Activated CD8-positive, alpha-beta memory T cell treated with anti-CD3 and anti-CD28 coated beads, Interleukin-2, amount 50 U/mL, for 24 hours (primary cell): Measurements from ENCODE around the gene HK1.
A peak's percentile ranks its signal among the peaks of the same experiment; 100 is the strongest.

Experiments used
- DNase-seq: peaks from one replicate; pipeline ENCODE4 v3.0.0-alpha.2; 2020; ENCODE audit errors: extremely low read depth

The HK1 gene

DNA sequence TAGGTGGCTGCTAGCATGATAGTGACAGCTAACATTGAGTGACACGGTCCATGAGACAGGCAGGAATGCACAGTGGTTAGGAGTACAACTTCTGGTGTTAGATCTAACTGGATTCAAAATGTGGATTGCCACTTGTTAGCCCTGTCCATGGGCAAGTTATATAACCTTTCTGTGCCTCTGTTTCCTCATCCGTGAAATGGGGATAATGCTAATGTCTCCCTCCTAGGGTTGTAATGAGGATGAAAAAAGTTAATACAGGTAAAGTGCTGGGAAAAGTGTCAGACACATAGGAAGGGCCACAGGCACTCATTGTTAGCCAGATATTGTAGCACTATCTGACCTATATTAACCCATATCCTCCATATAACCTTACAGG lies 96.6 kb downstream of the HK1 start:
- no peak for DNase-seq

DNA sequence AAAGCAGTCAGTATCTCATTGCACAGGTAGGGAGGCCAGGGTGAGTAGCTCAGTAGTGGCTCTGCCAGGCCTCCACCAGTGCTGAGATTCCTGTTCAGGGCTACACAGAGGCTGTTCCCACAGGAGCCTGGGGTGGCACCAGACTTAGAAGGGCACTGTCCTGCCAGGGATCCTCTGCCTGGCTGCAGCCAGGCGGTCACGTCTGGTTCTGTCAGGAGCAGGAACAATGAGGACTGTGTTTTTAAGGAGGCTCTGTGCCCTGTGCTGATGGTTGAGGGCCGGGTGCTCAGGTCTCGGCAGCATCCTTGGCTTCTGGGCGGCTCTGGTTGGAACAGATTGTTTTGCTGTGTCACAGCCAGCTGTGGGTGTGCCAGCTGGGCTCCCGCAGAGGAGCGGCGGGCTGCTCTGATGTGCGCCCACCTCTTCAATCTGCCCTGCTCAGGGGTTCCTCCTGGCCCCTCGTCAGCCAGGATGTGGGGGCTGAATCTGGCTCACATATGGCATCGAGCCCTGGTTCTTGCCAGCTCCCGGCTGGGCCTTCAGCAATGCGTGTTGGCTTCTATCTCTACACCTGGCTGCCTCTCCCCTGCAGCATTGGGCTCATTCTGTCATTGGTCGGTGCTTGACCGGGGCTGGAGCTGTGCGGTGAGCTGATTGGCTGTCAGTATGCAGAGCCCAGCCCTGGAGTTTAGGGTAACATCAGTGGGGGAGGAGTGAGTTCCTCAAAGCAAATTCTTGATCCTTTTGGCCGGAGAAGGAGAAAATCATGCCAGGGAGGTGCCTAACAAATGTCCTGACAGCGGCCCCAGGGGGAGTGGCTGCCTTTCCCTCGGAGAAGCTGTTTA lies 97.2 kb downstream of the HK1 start:
- DNase-seq, result no peak

DNA sequence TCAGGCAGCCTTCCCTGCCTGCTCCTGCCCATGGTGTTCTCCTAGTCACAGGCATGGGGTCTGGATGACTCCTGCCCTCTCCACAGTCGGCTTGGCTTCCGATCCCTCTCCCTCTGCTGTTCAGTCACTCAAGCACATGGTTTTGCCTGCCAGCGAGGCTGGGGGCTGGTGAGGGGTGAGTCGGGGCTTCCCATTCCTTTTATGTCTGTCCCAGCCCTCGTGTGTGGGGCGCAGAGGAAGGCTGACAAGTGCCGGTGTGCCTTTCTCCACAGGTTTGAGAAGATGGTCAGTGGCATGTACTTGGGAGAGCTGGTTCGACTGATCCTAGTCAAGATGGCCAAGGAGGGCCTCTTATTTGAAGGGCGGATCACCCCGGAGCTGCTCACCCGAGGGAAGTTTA lies 98.4 kb downstream of the HK1 start:
- no peak for DNase-seq

DNA sequence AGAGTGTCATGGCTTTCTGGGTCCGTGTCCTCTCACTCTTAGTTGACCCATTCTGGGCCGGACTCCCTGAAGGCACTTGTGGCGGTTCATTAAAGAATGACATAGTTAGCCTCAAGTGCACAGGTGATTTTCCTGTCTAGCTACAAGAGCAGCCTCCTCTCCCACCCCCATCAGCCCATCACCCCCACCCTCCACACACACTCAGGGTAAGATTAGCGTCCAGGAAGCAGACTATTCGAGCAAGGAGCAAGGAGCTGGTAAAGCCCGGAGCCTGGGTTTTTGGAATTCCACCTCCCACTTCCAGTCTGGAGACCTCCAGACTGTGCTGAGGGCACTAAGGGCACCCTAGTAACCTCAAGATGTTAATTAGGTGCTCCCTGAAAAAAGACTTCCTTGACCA lies 98.9 kb downstream of the HK1 start:
- no peak for DNase-seq

DNA sequence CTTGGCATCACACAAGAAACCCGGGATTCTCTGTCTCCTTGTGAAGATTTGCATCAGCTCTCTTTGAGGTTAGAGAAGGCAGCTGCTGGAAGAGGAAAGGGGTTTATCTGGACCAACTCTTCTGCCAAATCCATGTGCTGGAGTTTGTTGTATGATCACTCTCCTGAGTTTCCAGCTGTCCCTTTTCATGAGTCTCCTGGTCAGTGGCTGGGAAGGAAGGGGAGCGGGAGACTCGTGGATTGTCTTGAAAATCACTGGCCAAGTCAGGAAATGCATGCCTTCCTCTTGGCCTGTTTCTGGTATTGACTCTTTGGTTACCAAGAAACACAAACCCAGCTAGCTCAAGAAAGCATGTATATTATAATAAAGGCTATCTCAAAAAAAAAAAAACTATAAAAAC lies 99.6 kb downstream of the HK1 start:
- no peak for DNase-seq

DNA sequence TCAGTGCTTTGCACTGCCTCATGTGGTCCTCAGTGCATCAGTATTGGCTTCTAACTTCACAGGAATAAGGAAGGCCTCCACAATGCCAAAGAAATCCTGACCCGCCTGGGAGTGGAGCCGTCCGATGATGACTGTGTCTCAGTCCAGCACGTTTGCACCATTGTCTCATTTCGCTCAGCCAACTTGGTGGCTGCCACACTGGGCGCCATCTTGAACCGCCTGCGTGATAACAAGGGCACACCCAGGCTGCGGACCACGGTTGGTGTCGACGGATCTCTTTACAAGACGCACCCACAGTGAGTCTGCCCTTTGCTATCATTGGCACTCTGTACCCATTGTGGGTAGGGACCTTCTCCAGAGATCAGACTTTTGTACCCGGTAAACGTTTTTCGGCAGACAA lies 101.5 kb downstream of the HK1 start:
- DNase-seq, result no peak

DNA sequence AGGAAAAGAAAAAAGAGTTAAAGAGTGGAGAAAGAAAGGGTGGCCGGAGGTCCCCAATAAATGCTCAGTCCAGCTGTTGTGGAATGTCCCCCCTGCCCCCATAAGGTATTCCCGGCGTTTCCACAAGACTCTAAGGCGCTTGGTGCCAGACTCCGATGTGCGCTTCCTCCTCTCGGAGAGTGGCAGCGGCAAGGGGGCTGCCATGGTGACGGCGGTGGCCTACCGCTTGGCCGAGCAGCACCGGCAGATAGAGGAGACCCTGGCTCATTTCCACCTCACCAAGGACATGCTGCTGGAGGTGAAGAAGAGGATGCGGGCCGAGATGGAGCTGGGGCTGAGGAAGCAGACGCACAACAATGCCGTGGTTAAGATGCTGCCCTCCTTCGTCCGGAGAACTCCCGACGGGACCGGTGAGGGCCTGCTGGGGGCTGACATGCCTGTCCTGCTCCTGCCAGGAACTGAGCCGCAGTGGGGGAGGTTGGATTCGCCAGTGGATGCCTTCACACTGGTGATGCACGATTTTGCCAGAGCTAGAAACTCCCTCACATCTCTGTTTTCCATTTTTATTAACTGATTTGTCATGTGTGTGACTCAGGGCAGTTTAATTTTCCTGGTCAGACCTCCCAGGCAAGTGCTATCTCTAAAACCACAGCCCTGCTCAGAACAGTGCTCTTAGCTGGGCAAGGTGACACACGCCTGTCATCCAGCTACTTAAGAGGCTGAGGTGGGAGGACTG lies 104.3 kb downstream of the HK1 start:
- DNase-seq, result no peak

DNA sequence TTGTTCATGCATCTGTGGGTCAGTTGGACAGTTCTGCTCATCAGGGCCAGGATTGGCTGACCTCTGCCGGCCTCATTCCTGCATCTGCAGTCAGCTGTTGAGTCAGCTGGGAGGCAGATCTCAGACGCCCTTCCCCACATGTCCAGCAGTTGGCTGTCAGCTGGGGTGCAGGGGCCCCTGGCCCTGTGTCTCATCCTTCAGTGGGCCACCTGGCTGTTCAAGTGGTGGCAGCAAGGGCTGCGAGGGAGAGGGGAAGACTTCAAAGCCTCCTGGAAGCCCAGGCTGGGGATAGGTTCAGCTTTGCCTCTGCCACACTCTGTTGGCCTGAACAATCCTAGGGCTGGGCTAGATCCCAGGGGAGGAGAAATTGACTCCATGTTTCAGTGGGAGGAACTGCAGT lies 105.3 kb downstream of the HK1 start:
- DNase-seq, result no peak

DNA sequence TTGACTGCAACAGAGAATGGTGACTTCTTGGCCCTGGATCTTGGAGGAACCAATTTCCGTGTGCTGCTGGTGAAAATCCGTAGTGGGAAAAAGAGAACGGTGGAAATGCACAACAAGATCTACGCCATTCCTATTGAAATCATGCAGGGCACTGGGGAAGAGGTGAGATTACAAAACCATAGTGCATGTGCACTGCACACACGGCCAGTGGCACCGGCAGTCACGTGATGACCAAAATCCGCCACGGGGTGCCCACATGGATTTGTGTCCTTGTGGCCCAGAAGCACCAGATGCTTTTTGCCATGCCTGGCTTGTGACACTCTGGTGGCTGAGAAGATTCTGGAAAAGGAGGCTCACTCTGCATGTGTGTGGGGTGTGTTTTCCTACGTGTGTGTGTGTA lies 106.0 kb downstream of the HK1 start:
- DNase-seq, result no peak

DNA sequence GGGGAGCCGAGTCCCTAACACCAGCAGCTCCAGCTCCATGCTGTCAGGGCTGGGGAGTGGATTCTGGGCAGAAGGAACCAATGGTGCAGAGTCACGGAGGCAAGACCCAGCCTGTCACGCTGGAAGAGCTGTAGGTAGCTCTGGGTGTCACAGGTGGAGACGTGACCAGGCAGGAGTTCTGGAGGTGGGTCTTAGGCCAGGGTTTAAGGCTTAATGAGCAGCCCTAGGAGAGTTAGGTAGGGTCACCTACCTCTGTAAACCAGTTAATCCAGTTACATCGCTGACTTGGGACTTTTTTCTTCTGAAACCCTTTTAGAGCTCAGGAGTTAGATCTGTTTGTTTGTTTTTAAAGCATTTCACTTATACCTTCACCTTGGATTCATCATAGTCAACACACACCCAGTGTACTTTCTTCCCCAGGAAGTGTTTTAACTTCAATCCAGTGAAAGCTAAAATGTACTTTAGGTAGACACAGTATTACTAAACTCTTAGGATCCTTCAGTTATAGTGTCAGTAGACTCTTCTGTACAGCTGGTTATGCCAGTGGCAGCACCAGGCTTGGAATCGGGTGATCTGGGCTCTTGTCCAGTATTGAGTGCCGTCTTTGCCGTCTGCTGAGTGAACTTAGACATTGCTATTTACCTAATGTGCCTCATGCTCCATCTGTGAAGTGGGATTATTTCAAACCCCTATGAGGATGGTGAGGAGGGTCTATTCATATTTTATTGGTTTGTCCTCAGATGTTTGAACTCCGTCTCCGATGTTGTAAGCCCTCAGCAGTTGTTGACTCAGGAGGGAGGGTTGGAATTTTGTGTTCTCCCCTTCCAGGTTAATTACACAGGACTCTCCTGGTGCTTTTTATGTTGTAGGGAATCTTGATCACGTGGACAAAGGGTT lies 107.4 kb downstream of the HK1 start:
- DNase-seq, result no peak

DNA sequence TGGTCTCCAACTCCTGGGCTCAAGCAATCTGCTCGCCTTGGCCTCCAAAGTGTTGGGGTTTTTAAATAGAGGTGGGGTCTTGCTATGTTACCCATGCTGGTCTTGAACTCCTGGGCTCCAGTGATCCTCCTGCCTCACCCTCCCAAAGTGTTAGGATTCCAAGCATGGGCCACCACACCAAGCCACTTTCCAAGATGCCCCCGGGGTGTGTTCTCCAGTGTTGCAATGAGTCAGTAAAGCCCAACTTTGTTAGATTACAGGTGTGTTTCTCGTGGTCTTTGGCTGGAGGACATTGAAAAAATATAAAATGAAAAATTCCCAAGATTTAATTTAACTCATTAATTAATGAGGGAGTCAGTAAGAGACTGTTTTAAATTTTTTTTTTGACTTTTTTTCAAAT lies 109.2 kb downstream of the HK1 start:
- DNase-seq, result no peak

DNA sequence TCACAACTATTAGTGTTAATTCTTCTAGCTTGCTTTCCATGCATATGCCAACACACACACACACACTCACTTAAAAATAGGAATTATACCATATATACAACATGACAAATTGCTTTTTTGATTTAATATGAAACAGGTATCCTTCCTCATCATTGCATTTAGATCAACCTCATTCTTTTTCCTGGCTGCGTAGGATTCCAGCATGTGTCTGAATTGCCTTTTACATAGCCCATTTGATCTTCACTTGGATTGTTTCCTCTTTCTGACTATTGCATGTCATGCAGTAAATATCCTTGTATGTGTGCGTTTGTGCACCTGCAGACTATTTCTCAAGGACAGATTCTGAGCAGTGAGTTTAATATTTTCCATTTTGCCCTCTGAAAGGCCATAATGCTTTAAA lies 110.2 kb downstream of the HK1 start:
- DNase-seq, result no peak

DNA sequence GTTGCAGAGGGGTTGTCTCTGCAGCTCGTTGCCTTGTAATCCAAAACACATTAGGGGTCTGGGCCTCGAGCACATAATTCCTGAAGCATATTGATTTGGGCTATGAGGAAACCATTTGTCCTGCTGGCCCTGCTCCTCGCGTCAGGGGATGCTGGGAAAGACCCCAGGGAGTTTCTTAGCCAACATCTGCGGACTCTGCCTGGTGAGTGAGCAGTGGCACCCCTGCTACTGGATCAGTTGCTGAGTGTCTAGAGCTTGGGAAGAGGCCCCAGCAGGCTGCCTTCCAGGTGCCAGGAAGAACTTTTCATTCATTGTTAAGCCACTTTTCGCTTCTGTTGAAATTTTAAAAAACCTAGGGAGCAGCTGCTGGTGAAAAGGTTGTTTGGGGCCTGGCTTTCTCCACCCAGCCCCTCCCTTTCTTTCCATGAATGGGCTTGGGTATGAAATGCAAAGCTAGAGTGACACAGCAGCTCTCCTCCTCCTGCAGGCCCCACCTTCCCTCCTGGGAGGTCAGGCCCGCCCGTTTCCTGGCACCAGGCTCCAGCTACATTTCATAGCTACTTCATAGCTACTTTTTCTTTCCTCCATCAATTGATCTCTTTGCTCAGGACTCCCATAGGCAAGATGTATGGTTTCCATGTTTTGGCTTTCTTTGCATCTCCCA lies 111.7 kb downstream of the HK1 start:
- no peak for DNase-seq

DNA sequence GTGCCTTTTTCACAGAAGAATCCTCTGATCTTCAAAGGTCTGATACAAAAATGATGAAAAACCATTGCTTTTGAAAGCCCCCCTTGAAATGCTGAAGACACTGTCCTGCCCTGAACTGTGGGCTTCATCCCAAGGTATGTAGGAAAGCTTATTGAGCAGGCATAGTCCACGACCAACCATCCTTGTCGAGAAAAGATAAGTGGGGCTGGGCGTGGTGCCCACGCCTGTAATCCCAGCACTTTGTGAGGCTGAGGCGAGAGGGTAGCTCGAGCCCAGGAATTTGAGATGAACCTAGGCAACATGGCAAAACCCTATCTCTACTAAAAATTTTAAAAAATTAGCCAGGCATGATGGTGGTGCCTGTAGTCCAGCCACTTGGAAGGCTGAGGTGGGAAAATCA lies 112.9 kb downstream of the HK1 start:
- no peak for DNase-seq

DNA sequence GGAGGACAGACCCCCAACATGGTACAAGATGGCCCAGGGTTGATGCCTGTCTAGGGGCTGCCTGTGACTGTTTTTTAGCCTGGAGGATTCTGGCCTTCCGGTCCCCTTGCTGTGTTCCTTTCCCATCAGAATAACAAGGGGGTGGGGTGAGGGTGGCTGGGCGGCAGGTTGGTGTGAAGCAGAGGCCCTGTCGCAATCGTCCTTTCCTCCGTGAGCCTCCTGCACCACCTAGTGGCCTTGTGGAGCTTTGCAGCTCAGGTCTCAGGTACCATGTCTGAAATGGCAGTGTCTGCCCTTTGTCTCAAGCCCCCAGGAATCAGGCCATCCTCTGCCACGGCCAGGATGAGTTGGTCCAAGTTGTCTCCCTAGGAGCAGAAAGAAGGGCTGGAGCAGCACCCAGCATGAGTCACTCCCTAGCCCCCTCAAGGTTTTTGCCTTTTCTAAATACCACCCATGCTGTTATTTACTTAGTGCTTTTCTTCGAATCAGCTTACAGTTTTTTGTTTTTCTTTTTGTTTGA lies 114.2 kb downstream of the HK1 start:
- DNase-seq, result peak; percentile 51

DNA sequence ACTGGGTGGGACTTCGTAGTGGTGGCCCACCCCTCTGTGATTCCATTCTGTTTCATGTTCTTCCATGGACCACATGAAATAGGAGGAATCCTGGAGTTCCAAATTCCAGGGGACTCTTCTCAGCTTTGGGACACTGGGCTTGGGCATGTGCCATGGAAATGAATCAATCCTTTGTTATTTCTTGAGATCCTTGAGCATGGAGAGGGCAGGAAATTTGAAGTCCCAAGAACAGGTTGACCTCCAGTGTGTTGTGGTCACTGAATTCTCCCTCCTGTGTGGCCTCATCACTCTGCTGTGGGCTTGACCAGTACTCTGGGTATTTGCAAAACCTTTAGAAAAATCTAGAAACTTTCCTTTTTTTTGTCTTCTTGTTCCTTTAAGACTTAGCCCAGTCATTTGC lies 115.7 kb downstream of the HK1 start:
- DNase-seq, result no peak

DNA sequence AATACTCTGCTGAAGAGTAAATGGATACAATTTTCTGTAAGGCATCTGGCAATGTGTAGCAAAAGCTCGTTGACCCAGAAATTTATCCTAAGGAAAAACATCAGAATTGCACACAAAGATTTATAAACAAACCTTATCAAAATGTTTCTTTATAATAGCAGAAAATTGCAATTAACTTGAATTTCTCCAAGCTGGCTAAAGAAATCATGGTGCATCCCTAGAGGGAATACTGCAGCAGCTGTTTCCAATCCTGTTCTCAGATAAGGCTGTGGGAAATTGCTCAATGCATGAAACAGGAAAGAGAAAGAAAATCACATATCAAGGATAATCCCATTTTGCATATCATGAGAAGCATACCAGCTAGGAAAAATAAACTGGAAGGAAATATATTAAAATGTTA lies 119.7 kb downstream of the HK1 start:
- DNase-seq, result no peak

DNA sequence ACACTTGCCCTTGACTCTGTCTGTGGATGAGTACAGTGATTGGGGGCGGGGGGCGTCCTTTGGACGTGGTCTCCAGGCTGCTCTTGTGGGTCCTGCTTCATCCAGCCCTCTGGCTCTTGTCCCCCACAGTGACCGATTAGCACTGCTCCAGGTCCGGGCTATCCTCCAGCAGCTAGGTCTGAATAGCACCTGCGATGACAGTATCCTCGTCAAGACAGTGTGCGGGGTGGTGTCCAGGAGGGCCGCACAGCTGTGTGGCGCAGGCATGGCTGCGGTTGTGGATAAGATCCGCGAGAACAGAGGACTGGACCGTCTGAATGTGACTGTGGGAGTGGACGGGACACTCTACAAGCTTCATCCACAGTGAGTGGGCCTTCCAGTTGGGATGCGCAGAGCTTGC lies 120.2 kb downstream of the HK1 start:
- no peak for DNase-seq

DNA sequence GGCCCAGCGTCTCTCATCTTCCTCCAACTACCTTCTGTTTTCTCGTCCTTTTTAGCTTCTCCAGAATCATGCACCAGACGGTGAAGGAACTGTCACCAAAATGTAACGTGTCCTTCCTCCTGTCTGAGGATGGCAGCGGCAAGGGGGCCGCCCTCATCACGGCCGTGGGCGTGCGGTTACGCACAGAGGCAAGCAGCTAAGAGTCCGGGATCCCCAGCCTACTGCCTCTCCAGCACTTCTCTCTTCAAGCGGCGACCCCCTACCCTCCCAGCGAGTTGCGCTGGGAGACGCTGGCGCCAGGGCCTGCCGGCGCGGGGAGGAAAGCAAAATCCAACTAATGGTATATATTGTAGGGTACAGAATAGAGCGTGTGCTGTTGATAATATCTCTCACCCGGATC lies 122.6 kb downstream of the HK1 start:
- no peak for DNase-seq

DNA sequence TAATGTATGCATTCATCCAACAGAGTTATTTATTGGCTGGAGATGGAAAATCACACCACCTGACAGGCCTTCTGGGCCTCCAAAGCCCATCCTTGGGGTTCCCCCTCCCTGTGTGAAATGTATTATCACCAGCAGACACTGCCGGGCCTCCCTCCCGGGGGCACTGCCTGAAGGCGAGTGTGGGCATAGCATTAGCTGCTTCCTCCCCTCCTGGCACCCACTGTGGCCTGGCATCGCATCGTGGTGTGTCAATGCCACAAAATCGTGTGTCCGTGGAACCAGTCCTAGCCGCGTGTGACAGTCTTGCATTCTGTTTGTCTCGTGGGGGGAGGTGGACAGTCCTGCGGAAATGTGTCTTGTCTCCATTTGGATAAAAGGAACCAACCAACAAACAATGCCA lies 123.1 kb downstream of the HK1 start:
- DNase-seq, result no peak

DNA sequence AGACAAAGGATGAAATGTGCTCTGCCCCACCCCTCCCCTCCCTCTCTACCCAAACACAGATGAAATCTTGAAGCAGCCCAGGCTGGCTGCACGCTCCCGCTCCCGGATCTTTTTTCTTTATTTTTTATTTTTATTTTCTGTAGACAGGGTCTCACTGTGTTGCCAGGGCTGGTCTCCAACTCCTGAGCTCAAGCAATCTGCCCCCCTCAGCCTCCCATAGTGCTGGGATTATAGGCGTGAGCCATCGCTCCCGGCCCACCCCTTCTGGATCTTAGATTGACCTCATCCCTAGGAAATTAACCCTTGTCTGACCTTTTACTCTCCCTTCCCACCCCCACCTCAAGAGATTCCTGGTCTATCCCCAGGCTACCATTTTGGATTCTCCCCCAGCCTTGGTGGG lies 124.1 kb downstream of the HK1 start:
- DNase-seq, result no peak

DNA sequence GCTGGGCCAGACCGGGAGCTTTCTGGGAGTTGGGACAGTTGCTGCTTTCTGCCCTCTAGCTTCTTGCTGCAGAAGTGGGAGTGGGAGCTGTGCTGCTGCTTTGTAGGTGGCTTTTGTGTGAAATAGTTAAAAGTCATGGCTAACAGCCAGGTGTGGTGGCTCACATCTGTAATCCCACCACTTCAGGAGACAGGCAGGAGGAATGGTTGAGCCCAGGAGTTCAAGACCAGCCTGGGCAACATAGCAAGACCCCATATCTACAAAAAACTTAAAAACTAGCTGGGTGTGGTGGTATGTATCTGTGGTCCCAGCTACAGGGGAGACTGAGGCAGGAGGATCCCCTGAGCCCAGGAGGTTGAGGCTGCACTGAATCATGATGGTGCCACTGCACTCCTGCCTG lies 124.8 kb downstream of the HK1 start:
- no peak for DNase-seq
